ENCODE results near the gene GPS1.

- TF ChIP-seq CTCF (IDR thresholded peaks at IDR 0.05) (no peak), EZH2 (IDR thresholded peaks at IDR 0.05; ENCODE audit: borderline replicate concordance, insufficient read depth, low read depth, low read length, poor library complexity, severe bottlenecking) (no peak)
Observed at GRCh38 chr17:82085931-82086764, 34.5 kb downstream of the GPS1 start.
